IMR-90 (cell line): ENCODE measurements around the gene ADAMTS9. TPM values are rescaled to one million over a fixed set of nuclear protein-coding genes. Genes with fewer than 3 reads are reported as not detected.

ENCODE experiments used
- ATAC-seq: fragments of 200-7000 bp; cut with Tn5 transposase; 2 replicates; pipeline ENCODE4 v1.9.1; 2020; ENCODE audit warnings: low read depth, mild to moderate bottlenecking, moderate library complexity
- BruUV-seq: library from RNA; stranded (reverse); fragments of 400-500 nt; replicated peaks from 2 replicates; lab custom pipeline; 2021; lab: Mats Ljungman, UMichigan
- CTCF ChIA-PET: fragments of 300-600 bp; formaldehyde crosslinking; extraction: SDS; loops from one replicate; lab custom pipeline; 2021; ENCODE audit warnings: antibody characterized with exemption; lab: Yijun Ruan, JAX
- POLR2A ChIA-PET: fragments of 300-600 bp; sonication (Branson Sonifier 250); formaldehyde crosslinking; loops from one replicate; lab custom pipeline; 2022; ENCODE audit warnings: antibody characterized with exemption; ENCODE audit not compliant: unreplicated experiment; lab: Charles Lee
- DNase-seq: peaks from one replicate; pipeline ENCODE4 v3.0.0; 2013
- H2AFZ ChIP-seq: replicated peaks from 2 replicates; pipeline ENCODE3; 2013; ENCODE audit warnings: low read length, mild to moderate bottlenecking; ENCODE audit not compliant: poor library complexity
- H2AK5ac ChIP-seq: 2 replicates; pipeline ENCODE4 v1.6.1; 2013; ENCODE audit warnings: low read depth, low read length, inconsistent platforms
- H2AK9ac ChIP-seq: replicated peaks from 2 replicates; pipeline ENCODE3; 2013; ENCODE audit warnings: mild to moderate bottlenecking, low read depth, low read length, moderate library complexity; ENCODE audit not compliant: poor library complexity
- H2BK120ac ChIP-seq: 2 replicates; pipeline ENCODE4 v1.6.1; 2013; ENCODE audit warnings: low read depth, low read length, inconsistent platforms
- H2BK15ac ChIP-seq: 3 replicates; pipeline ENCODE4 v1.6.1; 2013; ENCODE audit warnings: low read depth, low read length, inconsistent platforms
- H2BK20ac ChIP-seq: 2 replicates; pipeline ENCODE4 v1.6.1; 2013; ENCODE audit warnings: low read depth, mild to moderate bottlenecking, inconsistent platforms, low read length, moderate library complexity
- H2BK5ac ChIP-seq: 2 replicates; pipeline ENCODE4 v1.6.1; 2013; ENCODE audit warnings: mild to moderate bottlenecking, low read depth, low read length, inconsistent platforms; ENCODE audit not compliant: poor library complexity, severe bottlenecking
- H3K14ac ChIP-seq: replicated peaks from 2 replicates; pipeline ENCODE4 v1.6.1; 2013; ENCODE audit warnings: low read depth, low read length, inconsistent platforms
- H3K18ac ChIP-seq: 2 replicates; pipeline ENCODE4 v1.6.1; 2013; ENCODE audit warnings: low read depth, low read length, control low read depth
- H3K23ac ChIP-seq: 2 replicates; pipeline ENCODE4 v1.6.1; 2013; ENCODE audit warnings: low read depth, low read length, inconsistent platforms
- H3K27ac ChIP-seq: 2 replicates; pipeline ENCODE4 v1.5.1; 2013; ENCODE audit warnings: mild to moderate bottlenecking, control low read depth, low read length; ENCODE audit not compliant: insufficient read depth
- H3K27me3 ChIP-seq: 2 replicates; pipeline ENCODE4 v1.6.1; 2013; ENCODE audit warnings: low read length; ENCODE audit not compliant: control insufficient read depth, insufficient read depth
- H3K36me3 ChIP-seq: 2 replicates; pipeline ENCODE4 v1.6.1; 2013; ENCODE audit warnings: low read length, mixed read lengths; ENCODE audit not compliant: control insufficient read depth, insufficient read depth
- H3K4ac ChIP-seq: 2 replicates; pipeline ENCODE4 v1.6.1; 2013; ENCODE audit warnings: low read depth, low read length, inconsistent platforms
- H3K4me1 ChIP-seq: 2 replicates; pipeline ENCODE4 v1.6.1; 2013; ENCODE audit warnings: low read length, mixed read lengths; ENCODE audit not compliant: control insufficient read depth, insufficient read depth
- H3K4me2 ChIP-seq: 2 replicates; pipeline ENCODE4 v1.6.1; 2013; ENCODE audit warnings: low read depth, mild to moderate bottlenecking, control low read depth, low read length, moderate library complexity
- H3K4me3 ChIP-seq: 2 replicates; pipeline ENCODE4 v1.5.1; 2013; ENCODE audit warnings: low read depth, mild to moderate bottlenecking, control low read depth, low read length, moderate library complexity; ENCODE audit not compliant: insufficient read depth
- H3K56ac ChIP-seq: 2 replicates; pipeline ENCODE4 v1.6.1; 2013; ENCODE audit warnings: low read length, inconsistent platforms; ENCODE audit not compliant: insufficient read depth; ENCODE audit errors: extremely low read depth
- H3K79me1 ChIP-seq, 2 experiments: 2 replicates each; pipeline ENCODE4 v1.6.1; 2013; ENCODE audit warnings: low read length in 2 of 2, inconsistent platforms in 1 of 2, low read depth in 1 of 2
- H3K9ac ChIP-seq: 2 replicates; pipeline ENCODE4 v1.6.1; 2013; ENCODE audit warnings: low read depth, low read length, control low read depth
- H3K9me1 ChIP-seq: 2 replicates; pipeline ENCODE4 v1.6.1; 2013; ENCODE audit warnings: low read length, inconsistent platforms; ENCODE audit not compliant: insufficient read depth
- H3K9me3 ChIP-seq: 2 replicates; pipeline ENCODE4 v1.6.1; 2013; ENCODE audit warnings: low read length; ENCODE audit not compliant: control insufficient read depth, insufficient read depth
- H4K20me1 ChIP-seq: 2 replicates; pipeline ENCODE4 v1.6.1; 2013; ENCODE audit warnings: low read length, inconsistent platforms; ENCODE audit not compliant: insufficient read depth
- H4K5ac ChIP-seq: 2 replicates; pipeline ENCODE4 v1.6.1; 2013; ENCODE audit warnings: mild to moderate bottlenecking, low read depth, low read length, control low read depth
- H4K8ac ChIP-seq, 2 experiments: 2 replicates each; pipeline ENCODE4 v1.6.1; 2013; ENCODE audit warnings: low read depth in 2 of 2, low read length in 2 of 2, control low read depth in 1 of 2, inconsistent platforms in 1 of 2
- H4K91ac ChIP-seq: 2 replicates; pipeline ENCODE4 v1.6.1; 2013; ENCODE audit warnings: low read depth, low read length, inconsistent platforms; ENCODE audit not compliant: insufficient read depth
- BHLHE40 ChIP-seq: fragments of 150-350 bp; IDR thresholded peaks from 2 replicates; pipeline ENCODE4 v1.6.1; 2016; ENCODE audit warnings: mild to moderate bottlenecking, low read depth, low read length
- CEBPB ChIP-seq: IDR thresholded peaks from 2 replicates; pipeline ENCODE4 v1.6.1; 2012; ENCODE audit warnings: low read depth, low read length, improper control_type of control experiment
- CHD1 ChIP-seq: IDR thresholded peaks from 2 replicates; pipeline ENCODE4 v1.6.1; 2012; ENCODE audit warnings: low read depth, low read length, improper control_type of control experiment
- FOS ChIP-seq: fragments of 150-350 bp; IDR thresholded peaks from 2 replicates; pipeline ENCODE4 v1.6.1; 2016; ENCODE audit warnings: low read depth, low read length
- MAFK ChIP-seq: IDR thresholded peaks from 2 replicates; pipeline ENCODE4 v1.6.1; 2012; ENCODE audit warnings: low read depth, low read length, improper control_type of control experiment
- MAZ ChIP-seq: IDR thresholded peaks from 2 replicates; pipeline ENCODE4 v1.6.1; 2012; ENCODE audit warnings: low read depth, mild to moderate bottlenecking, low read length, improper control_type of control experiment, moderate library complexity, borderline replicate concordance
- MXI1 ChIP-seq: IDR thresholded peaks from 2 replicates; pipeline ENCODE4 v1.6.1; 2012; ENCODE audit warnings: low read depth, mild to moderate bottlenecking, low read length, moderate library complexity, borderline replicate concordance
- NFE2L2 ChIP-seq: fragments of 150-350 bp; IDR thresholded peaks from 2 replicates; pipeline ENCODE4 v1.6.1; 2016; ENCODE audit warnings: low read depth, mild to moderate bottlenecking, low read length
- POLR2A ChIP-seq: IDR thresholded peaks from 2 replicates; pipeline ENCODE4 v1.6.1; 2012; ENCODE audit warnings: mild to moderate bottlenecking, low read depth, low read length
- RAD21 ChIP-seq: IDR thresholded peaks from 2 replicates; pipeline ENCODE4 v1.6.1; 2012; ENCODE audit warnings: low read length, improper control_type of control experiment
- RCOR1 ChIP-seq: IDR thresholded peaks from 2 replicates; pipeline ENCODE4 v1.6.1; 2012; ENCODE audit warnings: mild to moderate bottlenecking, low read length, improper control_type of control experiment; ENCODE audit not compliant: insufficient replicate concordance
- RFX5 ChIP-seq: IDR thresholded peaks from 2 replicates; pipeline ENCODE4 v1.8.0; 2012; ENCODE audit warnings: low read depth, mild to moderate bottlenecking, low read length, moderate library complexity
- WGBS, 2 experiments: methylation state at CpG; one replicate each; pipeline versions ENCODE4 v1.1.5 to v1.1.7; 2013; ENCODE audit warnings: missing lambda C conversion rate in 2 of 2; ENCODE audit not compliant: insufficient read length in 1 of 2; ENCODE audit errors: extremely low coverage in 2 of 2; 5-methylcytosine and 5-hydroxymethylcytosine counted together
- dilution Hi-C: fragments of 300-500 bp; cut with HindIII; formaldehyde crosslinking; loops from one replicate; pipeline ENCODE4 v1.14.3; 2018; ENCODE audit warnings: low sequenced_read_pairs; ENCODE audit not compliant: unreplicated experiment
- in situ Hi-C: fragments of 300-500 bp; cut with MboI; formaldehyde crosslinking; loops from 3 replicates; pipeline ENCODE4 v1.14.3; 2019; ENCODE audit warnings: low sequenced_read_pairs, inconsistent platforms, mixed read lengths
- intact Hi-C: fragments of 100-400 bp; cut with micrococcal nuclease; formaldehyde crosslinking; loops from 2 replicates; pipeline ENCODE4 v1.10.0; 2022
- polyA plus RNA-seq, 3 experiments: library from polyadenylated mRNA; depleted of rRNA; stranded (reverse); fragments of >200 nt; gene quantifications; 2 replicates each; pipeline ENCODE4 v1.2.3, GENCODE V29; 2012; ENCODE audit warnings: low replicate concordance in 1 of 3
- total RNA-seq: library from RNA; depleted of rRNA; stranded (reverse); fragments of >200 nt; gene quantifications from 2 replicates; pipeline ENCODE4 v1.2.3, GENCODE V29; 2012
- TF ChIP-seq, protein P1 (sequence below): fragments of 150-350 bp; IDR thresholded peaks from 2 replicates; pipeline ENCODE4 v1.6.1; 2017; ENCODE audit warnings: mild to moderate bottlenecking, antibody characterized with exemption, low read length, low read depth
- TF ChIP-seq, protein P2 (sequence below): fragments of 150-350 bp; IDR thresholded peaks from 2 replicates; pipeline ENCODE4 v1.6.1; 2016; ENCODE audit warnings: low read depth, mild to moderate bottlenecking, low read length, moderate library complexity, borderline replicate concordance
- TF ChIP-seq, protein P3 (sequence below): conservative IDR thresholded peaks from 2 replicates; pipeline ENCODE4 v1.5.1; 2012; ENCODE audit warnings: mild to moderate bottlenecking, low read depth, low read length, improper control_type of control experiment

ADAMTS9 gene
- total and polyA plus RNA-seq, 2 of the 4 experiments (the other 2 are of a cell fraction) = 0.55 to 1.1 TPM

DNA sequence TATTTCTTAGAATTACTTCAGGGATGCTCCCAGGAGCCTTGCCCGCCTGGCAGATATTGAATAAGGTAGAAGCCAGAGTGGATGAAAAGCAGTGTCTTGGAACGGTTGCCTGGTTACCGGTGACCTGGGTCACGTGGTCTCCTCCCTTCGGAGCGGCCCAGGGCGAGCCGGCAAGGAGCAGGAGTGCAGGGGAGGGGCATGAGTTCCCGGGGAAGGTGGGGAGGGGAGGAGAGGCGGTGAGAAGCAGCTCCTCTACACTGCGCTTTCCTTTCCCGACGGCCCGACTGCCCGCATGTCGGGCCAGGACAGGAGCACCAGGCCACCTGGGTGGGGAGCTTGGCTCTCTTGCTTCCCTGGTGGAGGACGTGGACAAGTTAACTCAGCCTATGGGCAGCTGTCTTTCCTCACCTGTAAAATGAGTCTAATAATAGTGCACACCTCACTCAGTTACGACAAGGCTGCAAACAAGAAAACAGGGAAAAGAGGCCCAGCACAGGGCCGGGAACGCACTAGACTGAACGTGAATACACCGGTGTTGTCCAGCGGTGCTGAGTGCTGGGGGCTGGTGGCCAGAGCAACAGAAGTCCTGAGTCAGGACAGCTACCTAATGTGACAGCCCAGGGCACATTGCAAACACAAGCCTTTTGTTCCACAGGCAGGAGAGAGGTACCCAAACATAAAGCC, 198.3 kb downstream of the ADAMTS9 start:
- POLR2A ChIA-PET = no interaction called here
- Histone ChIP-seq H3K23ac (no peak overlapping the region), H4K20me1 (no peaks in the 10 kb centered on the region), H3K9me1 (peaks cover 14% of the 10 kb centered on the region), H3K4ac (peak overlapping the region; percentile 43), H2AK5ac (peak overlapping the region; percentile 20; the same call in 1 of the 2 replicates), H2BK15ac (0 out of 3 replicates have a peak overlapping the region, but pooled peaks have one; percentile 39), H3K18ac (no peak overlapping the region; the same call in 1 of the 2 replicates), H2BK20ac (peak overlapping the region; percentile 32), H2BK120ac (peak overlapping the region; percentile 82), H3K79me1 (no peaks in the 10 kb centered on the region), H3K27me3 (peaks cover 5% of the 10 kb centered on the region; the same call in 1 of the 2 replicates), H3K56ac (no peak overlapping the region), H3K4me3 (no peak overlapping the region), H2AK9ac (no peak overlapping the region), H4K5ac (no peak overlapping the region; the same call in 1 of the 2 replicates), H3K9ac (no peak overlapping the region), H4K91ac (peak overlapping the region; percentile 35; the same call in 1 of the 2 replicates), H3K36me3 (no peaks in the 10 kb centered on the region), H4K8ac (peak overlapping the region in 1 of 2 experiments; percentile 5; a peak in 1 of 4 replicates), H3K9me3 (no peaks in the 10 kb centered on the region), H3K14ac (no peak overlapping the region), H3K27ac (no peak overlapping the region), H3K4me2 (no peak overlapping the region), H2AFZ (peak overlapping the region; percentile 26), H2BK5ac (no peak overlapping the region), H3K4me1 (peaks cover 6% of the 10 kb centered on the region; the same call in 1 of the 2 replicates)
- ATAC-seq = no peak
- intact Hi-C loops = no loop called here
- 64% methylated on average over 4 of the region's 23 CpGs; no CpG with 5 or more reads in 1 of the 2 experiments for whole genome bisulfite sequencing, 2 experiments
- dilution Hi-C loops = no loop called here
- no TSS peak for BruUV-seq
- CTCF ChIA-PET = no interaction called here
- DNase-seq = no peak
- in situ Hi-C loops = loop anchor here (10.0 kb wide), 1 partner anchor 225 kb away; no protein-coding TSS in a partner anchor
- TF ChIP-seq CHD1 (no peak), MAZ (no peak), FOS (no peak), RCOR1 (no peak), CEBPB (no peak), MXI1 (no peak), NFE2L2 (no peak), BHLHE40 (no peak), MAFK (no peak), RFX5 (no peak), POLR2A (no peak), RAD21 (no peak)
- TF ChIP-seq, protein P1, sequence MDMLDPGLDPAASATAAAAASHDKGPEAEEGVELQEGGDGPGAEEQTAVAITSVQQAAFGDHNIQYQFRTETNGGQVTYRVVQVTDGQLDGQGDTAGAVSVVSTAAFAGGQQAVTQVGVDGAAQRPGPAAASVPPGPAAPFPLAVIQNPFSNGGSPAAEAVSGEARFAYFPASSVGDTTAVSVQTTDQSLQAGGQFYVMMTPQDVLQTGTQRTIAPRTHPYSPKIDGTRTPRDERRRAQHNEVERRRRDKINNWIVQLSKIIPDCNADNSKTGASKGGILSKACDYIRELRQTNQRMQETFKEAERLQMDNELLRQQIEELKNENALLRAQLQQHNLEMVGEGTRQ = no peak
- TF ChIP-seq, protein P2, sequence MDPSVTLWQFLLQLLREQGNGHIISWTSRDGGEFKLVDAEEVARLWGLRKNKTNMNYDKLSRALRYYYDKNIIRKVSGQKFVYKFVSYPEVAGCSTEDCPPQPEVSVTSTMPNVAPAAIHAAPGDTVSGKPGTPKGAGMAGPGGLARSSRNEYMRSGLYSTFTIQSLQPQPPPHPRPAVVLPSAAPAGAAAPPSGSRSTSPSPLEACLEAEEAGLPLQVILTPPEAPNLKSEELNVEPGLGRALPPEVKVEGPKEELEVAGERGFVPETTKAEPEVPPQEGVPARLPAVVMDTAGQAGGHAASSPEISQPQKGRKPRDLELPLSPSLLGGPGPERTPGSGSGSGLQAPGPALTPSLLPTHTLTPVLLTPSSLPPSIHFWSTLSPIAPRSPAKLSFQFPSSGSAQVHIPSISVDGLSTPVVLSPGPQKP = no peak
- TF ChIP-seq, protein P3, sequence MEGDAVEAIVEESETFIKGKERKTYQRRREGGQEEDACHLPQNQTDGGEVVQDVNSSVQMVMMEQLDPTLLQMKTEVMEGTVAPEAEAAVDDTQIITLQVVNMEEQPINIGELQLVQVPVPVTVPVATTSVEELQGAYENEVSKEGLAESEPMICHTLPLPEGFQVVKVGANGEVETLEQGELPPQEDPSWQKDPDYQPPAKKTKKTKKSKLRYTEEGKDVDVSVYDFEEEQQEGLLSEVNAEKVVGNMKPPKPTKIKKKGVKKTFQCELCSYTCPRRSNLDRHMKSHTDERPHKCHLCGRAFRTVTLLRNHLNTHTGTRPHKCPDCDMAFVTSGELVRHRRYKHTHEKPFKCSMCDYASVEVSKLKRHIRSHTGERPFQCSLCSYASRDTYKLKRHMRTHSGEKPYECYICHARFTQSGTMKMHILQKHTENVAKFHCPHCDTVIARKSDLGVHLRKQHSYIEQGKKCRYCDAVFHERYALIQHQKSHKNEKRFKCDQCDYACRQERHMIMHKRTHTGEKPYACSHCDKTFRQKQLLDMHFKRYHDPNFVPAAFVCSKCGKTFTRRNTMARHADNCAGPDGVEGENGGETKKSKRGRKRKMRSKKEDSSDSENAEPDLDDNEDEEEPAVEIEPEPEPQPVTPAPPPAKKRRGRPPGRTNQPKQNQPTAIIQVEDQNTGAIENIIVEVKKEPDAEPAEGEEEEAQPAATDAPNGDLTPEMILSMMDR = no peak
